Measurements from ENCODE around the gene SERTAD4. TPM values are rescaled to one million over a fixed set of nuclear protein-coding genes. Genes with fewer than 3 reads are reported as not detected.
"Not testable (repeated sequence)": the region's sequence is repeated elsewhere in the genome, so short reads cannot be mapped to it uniquely, and the experiment has no call there.

The SERTAD4 gene
- total RNA-seq (2014; rRNA removed; shearing (Covaris generic)): 0.22 and 0.29 TPM in 2 replicates
- 0.50 and 0.63 TPM in 2 replicates for polyA plus RNA-seq (2014; cell fraction: nucleus; rRNA removed)

GRCh38 chr1:210232511-210233215, at the start of gene SERTAD4:
SERTAD4 (plus strand) TSS chr1:210232796; CDS start chr1:210237961, 5,165 bp downstream.
- DNase-seq (ENCODE audit: extremely low read depth, low read depth): no peak

GRCh38 chr1:210185063-210185462, 47.5 kb upstream of the SERTAD4 start:
- no peak for DNase-seq (ENCODE audit: extremely low read depth, low read depth)

DNA sequence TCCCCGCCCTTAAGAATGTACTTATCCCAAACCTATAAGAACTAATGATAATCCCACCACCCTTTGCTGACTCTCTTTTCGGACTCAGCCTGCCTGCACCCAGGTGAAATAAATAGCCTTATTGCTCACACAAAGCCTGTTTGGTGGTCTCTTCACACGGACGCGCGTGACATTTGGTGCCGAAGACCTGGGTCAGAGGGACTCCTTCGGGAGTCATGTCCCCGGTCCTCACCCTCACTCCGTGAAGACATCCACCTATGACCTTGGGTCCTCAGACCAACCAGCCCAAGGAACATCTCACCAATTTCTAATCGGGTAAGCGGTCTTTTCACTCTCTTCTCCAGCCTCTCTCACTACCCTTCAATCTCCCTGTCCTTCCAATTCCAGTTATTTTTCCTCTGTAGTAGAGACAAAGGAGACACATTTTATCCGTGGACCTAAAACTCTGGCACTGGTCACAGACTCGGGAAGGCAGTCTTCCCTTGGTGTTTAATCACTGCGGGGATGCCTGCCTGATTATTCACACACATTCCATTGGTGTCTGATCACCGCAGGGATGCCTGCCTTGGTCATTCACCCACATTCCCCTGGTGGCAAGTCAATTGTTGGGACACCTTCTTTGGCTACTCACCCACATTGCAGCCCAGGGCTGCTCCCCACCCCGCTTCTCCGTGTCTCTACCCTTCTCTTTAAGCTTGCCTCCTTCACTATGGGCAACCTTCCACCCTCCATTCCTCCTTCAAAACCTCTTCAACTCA, 44.6 kb upstream of the SERTAD4 start:
- peak; percentile 11 for DNase-seq (ENCODE audit: extremely low read depth, low read depth)

GRCh38 chr1:210189426-210189825, 43.2 kb upstream of the SERTAD4 start:
- DNase-seq (ENCODE audit: extremely low read depth, low read depth): no peak

GRCh38 chr1:210195635-210196160, 36.9 kb upstream of the SERTAD4 start:
- no peak for DNase-seq (ENCODE audit: extremely low read depth, low read depth)

DNA sequence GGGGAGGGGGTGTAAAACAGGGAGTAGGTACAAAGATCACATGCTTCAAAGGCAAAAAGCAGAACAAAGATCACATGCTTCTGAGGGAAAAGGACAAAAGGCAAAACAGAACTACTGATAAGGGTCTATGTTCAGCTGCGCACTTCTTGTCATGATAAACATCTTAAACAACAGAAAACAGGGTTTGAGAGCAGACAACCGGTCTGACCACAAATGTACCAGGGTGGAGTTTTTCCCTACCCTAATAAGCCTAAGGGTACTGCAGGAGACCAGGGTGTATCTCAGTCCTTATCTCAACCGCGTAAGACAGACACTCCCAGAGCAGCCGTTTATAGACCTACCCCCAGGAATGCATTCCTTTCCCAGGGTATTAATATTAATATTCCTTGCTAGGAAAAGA, 36.3 kb upstream of the SERTAD4 start:
- not testable (repeated sequence) for DNase-seq (ENCODE audit: extremely low read depth, low read depth)

- no peak for DNase-seq (ENCODE audit: extremely low read depth, low read depth)
These were observed 33.8 kb upstream of the SERTAD4 start for GRCh38 chr1:210198840-210199239.

GRCh38 chr1:210200124-210200736, 32.4 kb upstream of the SERTAD4 start:
- DNase-seq (ENCODE audit: extremely low read depth, low read depth): no peak

GRCh38 chr1:210201681-210202080, 30.9 kb upstream of the SERTAD4 start:
- DNase-seq (ENCODE audit: extremely low read depth, low read depth): no peak

- DNase-seq (ENCODE audit: extremely low read depth, low read depth): no peak
These were observed 24.8 kb upstream of the SERTAD4 start for GRCh38 chr1:210207597-210208450.

GRCh38 chr1:210213335-210213734, 19.3 kb upstream of the SERTAD4 start:
- no peak for DNase-seq (ENCODE audit: extremely low read depth, low read depth)

GRCh38 chr1:210214573-210215409, 17.8 kb upstream of the SERTAD4 start:
- DNase-seq (ENCODE audit: extremely low read depth, low read depth): no peak

- no peak for DNase-seq (ENCODE audit: extremely low read depth, low read depth)
These were observed 15.1 kb upstream of the SERTAD4 start for GRCh38 chr1:210217482-210217881.

DNA sequence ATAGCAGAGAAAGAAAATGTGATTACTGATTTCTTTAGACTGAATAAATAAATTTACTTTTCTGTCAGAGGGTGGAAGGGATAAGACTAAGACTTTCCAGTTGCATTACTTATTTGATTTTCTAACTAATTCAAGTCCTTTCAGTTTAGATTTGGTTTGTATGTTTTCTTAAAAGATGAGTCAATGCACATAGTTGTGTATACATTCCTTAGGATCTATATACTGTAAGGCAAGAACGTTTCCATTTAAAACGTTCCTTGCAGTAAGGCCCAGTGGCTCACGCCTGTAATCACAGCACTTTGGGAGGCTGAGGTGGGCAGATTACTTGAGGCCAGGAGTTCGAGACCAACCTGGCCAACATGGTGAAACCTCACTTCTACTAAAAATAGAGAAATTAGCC, 14.5 kb upstream of the SERTAD4 start:
- no peak for DNase-seq (ENCODE audit: extremely low read depth, low read depth)

- no peak for DNase-seq (ENCODE audit: extremely low read depth, low read depth)
These were observed 10.1 kb upstream of the SERTAD4 start for GRCh38 chr1:210222340-210223006.

- no peak for DNase-seq (ENCODE audit: extremely low read depth, low read depth)
These were observed 9.2 kb upstream of the SERTAD4 start for GRCh38 chr1:210223226-210223904.

GRCh38 chr1:210228158-210228557, 4.4 kb upstream of the SERTAD4 start:
- DNase-seq (ENCODE audit: extremely low read depth, low read depth): no peak

- no peak for DNase-seq (ENCODE audit: extremely low read depth, low read depth)
These were observed 2.4 kb upstream of the SERTAD4 start for GRCh38 chr1:210230149-210230695.

Data from NCI-H460 (cell line).